ENCODE results near the gene MBOAT2.
A peak's percentile ranks its signal among the peaks of the same experiment; 100 is the strongest.

Gene MBOAT2

GRCh38 chr2:8853426-8853825 is 150.1 kb downstream of the MBOAT2 start:
- no peak for DNase-seq

GRCh38 chr2:8851811-8852560 is 151.5 kb downstream of the MBOAT2 start:
- no peak for DNase-seq

- DNase-seq: no peak
Observed at GRCh38 chr2:8850845-8851487, 152.5 kb downstream of the MBOAT2 start.

- no peak for DNase-seq
Observed at GRCh38 chr2:8849327-8849726, 154.2 kb downstream of the MBOAT2 start.

GRCh38 chr2:8848328-8849100 is 155.0 kb downstream of the MBOAT2 start:
- DNase-seq: no peak

- DNase-seq: no peak
Observed at GRCh38 chr2:8847400-8847799, 156.1 kb downstream of the MBOAT2 start.

- no peak for DNase-seq
Observed at GRCh38 chr2:8841932-8842331, 161.6 kb downstream of the MBOAT2 start.

- DNase-seq: no peak
Observed at GRCh38 chr2:8840475-8841091, 162.9 kb downstream of the MBOAT2 start.

- no peak for DNase-seq
Observed at GRCh38 chr2:8839189-8839965, 164.1 kb downstream of the MBOAT2 start.

- no peak for DNase-seq
Observed at GRCh38 chr2:8837795-8838140, 165.7 kb downstream of the MBOAT2 start.

- peak; percentile 87 to 91 for DNase-seq
Observed at GRCh38 chr2:8836971-8837794, 166.3 kb downstream of the MBOAT2 start, which contains the start of gene KIDINS220. TSS of gene KIDINS220 (minus strand) at chr2:8837613. CDS start at chr2:8827093, 10,520 bp downstream.

- no peak for DNase-seq
Observed at GRCh38 chr2:8835279-8835678, 168.2 kb downstream of the MBOAT2 start.

GRCh38 chr2:8833853-8834252 is 169.6 kb downstream of the MBOAT2 start:
- no peak for DNase-seq

GRCh38 chr2:8831516-8831915 is 172.0 kb downstream of the MBOAT2 start:
- DNase-seq: no peak

- no peak for DNase-seq
Observed at GRCh38 chr2:8827729-8828128, 175.8 kb downstream of the MBOAT2 start.

- no peak for DNase-seq
Observed at GRCh38 chr2:8822218-8822617, 181.3 kb downstream of the MBOAT2 start.

GRCh38 chr2:8821276-8822217 is 181.9 kb downstream of the MBOAT2 start:
- DNase-seq: no peak

- DNase-seq: no peak
Observed at GRCh38 chr2:8819948-8820347, 183.5 kb downstream of the MBOAT2 start.

- no peak for DNase-seq
Observed at GRCh38 chr2:8819194-8819593, 184.3 kb downstream of the MBOAT2 start.

GRCh38 chr2:8817221-8817620 is 186.3 kb downstream of the MBOAT2 start:
- DNase-seq: no peak

All from CD4-positive, alpha-beta T cell treated with Interferon alpha-2 for 1 hour (primary cell).